Panc1 (cell line): Measurements from ENCODE around the gene ATE1. TPM values are rescaled to one million over a fixed set of nuclear protein-coding genes. Genes with fewer than 3 reads are reported as not detected.

Source experiments
- ATAC-seq: fragments of 200-7000 bp; cut with Tn5 transposase; 2 replicates; pipeline ENCODE4 v1.9.1; 2020; ENCODE audit warnings: mild to moderate bottlenecking, moderate library complexity
- BruUV-seq: library from RNA; stranded (reverse); fragments of 400-500 nt; replicated peaks from 2 replicates; lab custom pipeline; 2021; lab: Mats Ljungman, UMichigan
- CTCF ChIA-PET: fragments of 300-600 bp; sonication (Branson Sonifier 250); formaldehyde crosslinking; loops from one replicate; lab custom pipeline; 2022; ENCODE audit warnings: antibody characterized with exemption; lab: Charles Lee
- POLR2A ChIA-PET: fragments of 300-600 bp; sonication (Branson Sonifier 250); formaldehyde crosslinking; loops from one replicate; lab custom pipeline; 2022; ENCODE audit warnings: antibody characterized with exemption; lab: Charles Lee
- DNase-seq: peaks from one replicate; pipeline ENCODE4 v3.0.0-alpha.2; 2010; ENCODE audit warnings: low read depth, low spot score
- H3K27ac ChIP-seq: 2 replicates; pipeline ENCODE4 v1.5.1; 2011; ENCODE audit warnings: mild to moderate bottlenecking, low read length, inconsistent platforms
- H3K27me3 ChIP-seq: fragments of 200-500 bp; sonication (Bioruptor generic); 2 replicates; pipeline ENCODE4 v1.6.0; 2014; ENCODE audit warnings: low read length, inconsistent platforms; ENCODE audit not compliant: control insufficient read depth, insufficient read depth
- H3K36me3 ChIP-seq: fragments of 200-500 bp; sonication (Bioruptor generic); 2 replicates; pipeline ENCODE4 v1.5.1; 2014; ENCODE audit warnings: inconsistent platforms, mild to moderate bottlenecking, low read length, moderate library complexity; ENCODE audit not compliant: control insufficient read depth, insufficient read depth
- H3K4me1 ChIP-seq: 2 replicates; pipeline ENCODE4 v1.5.1; 2011; ENCODE audit warnings: inconsistent platforms, mild to moderate bottlenecking, low read length, moderate library complexity; ENCODE audit not compliant: control insufficient read depth, insufficient read depth
- H3K4me3 ChIP-seq, 2 experiments: 2 replicates each; pipeline ENCODE4 v1.5.1; 2011 to 2012; ENCODE audit warnings: low read depth in 2 of 2, low read length in 2 of 2, mild to moderate bottlenecking in 2 of 2, inconsistent platforms in 1 of 2, moderate library complexity in 1 of 2
- H3K9me3 ChIP-seq: fragments of 200-500 bp; sonication (Bioruptor generic); 2 replicates; pipeline ENCODE4 v1.5.1; 2014; ENCODE audit warnings: low read depth, mild to moderate bottlenecking, inconsistent platforms, low read length, moderate library complexity; ENCODE audit not compliant: control insufficient read depth, insufficient read depth
- CTCF ChIP-seq: fragments of 450-650 bp; IDR thresholded peaks from 2 replicates; pipeline ENCODE4 v1.5.1; 2017; ENCODE audit warnings: mild to moderate bottlenecking
- POLR2AphosphoS5 ChIP-seq: IDR thresholded peaks from 2 replicates; pipeline ENCODE4 v1.6.1; 2012; ENCODE audit warnings: mild to moderate bottlenecking, low read depth, low read length, moderate library complexity
- SIN3A ChIP-seq: IDR thresholded peaks from 2 replicates; pipeline ENCODE4 v1.6.1; 2012; ENCODE audit warnings: low read depth, mild to moderate bottlenecking, low read length, moderate library complexity, borderline replicate concordance; ENCODE audit not compliant: insufficient read depth
- TCF7L2 ChIP-seq: IDR thresholded peaks from 2 replicates; pipeline ENCODE4 v1.6.1; 2011; ENCODE audit warnings: mild to moderate bottlenecking, low read depth, low read length, inconsistent platforms
- in situ Hi-C: cut with HindIII; loops from 2 replicates; pipeline ENCODE4 v1.10.0; 2016; ENCODE audit warnings: low sequenced_read_pairs, low pct_unique_long_range_greater_than_20kb
- intact Hi-C: fragments of 100-400 bp; cut with micrococcal nuclease; formaldehyde crosslinking; loops from one replicate; pipeline ENCODE4 v1.10.0; 2022; ENCODE audit not compliant: unreplicated experiment
- total RNA-seq: library from RNA; stranded (reverse); gene quantifications from one replicate; pipeline ENCODE4 v1.2.1, GENCODE V29; 2021; ENCODE audit not compliant: unreplicated experiment
- TF ChIP-seq, protein P1 (sequence below), 2 experiments: IDR thresholded peaks; 2 replicates each; pipeline ENCODE4 v1.6.1; 2011 to 2012; ENCODE audit warnings: low read depth in 2 of 2, control low read depth in 1 of 2, low read length in 1 of 2, mild to moderate bottlenecking in 1 of 2, moderate library complexity in 1 of 2; ENCODE audit not compliant: insufficient read depth in 1 of 2

Gene ATE1
- total RNA-seq, 1 experiment from 2014 or later: 45.5 TPM

GRCh38 chr10:121864653-121865052, 63.2 kb downstream of the ATE1 start:
- Histone ChIP-seq H3K27ac (no peak overlapping the region), H3K4me1 (no peaks in the 10 kb centered on the region), H3K9me3 (no peaks in the 10 kb centered on the region), H3K36me3 (0 out of 2 replicates have a peak, but pooled peaks cover 8% of the 10 kb centered on the region), H3K27me3 (no peaks in the 10 kb centered on the region), H3K4me3 (no peak overlapping the region)
- ChIA-PET POLR2A (no interaction called here), CTCF (no interaction called here)
- DNase-seq (no peak), ATAC-seq (no peak)
- TF ChIP-seq TCF7L2: no peak
- TF ChIP-seq SIN3A: no peak
- no peak for TF ChIP-seq POLR2AphosphoS5
- TF ChIP-seq, protein P1, sequence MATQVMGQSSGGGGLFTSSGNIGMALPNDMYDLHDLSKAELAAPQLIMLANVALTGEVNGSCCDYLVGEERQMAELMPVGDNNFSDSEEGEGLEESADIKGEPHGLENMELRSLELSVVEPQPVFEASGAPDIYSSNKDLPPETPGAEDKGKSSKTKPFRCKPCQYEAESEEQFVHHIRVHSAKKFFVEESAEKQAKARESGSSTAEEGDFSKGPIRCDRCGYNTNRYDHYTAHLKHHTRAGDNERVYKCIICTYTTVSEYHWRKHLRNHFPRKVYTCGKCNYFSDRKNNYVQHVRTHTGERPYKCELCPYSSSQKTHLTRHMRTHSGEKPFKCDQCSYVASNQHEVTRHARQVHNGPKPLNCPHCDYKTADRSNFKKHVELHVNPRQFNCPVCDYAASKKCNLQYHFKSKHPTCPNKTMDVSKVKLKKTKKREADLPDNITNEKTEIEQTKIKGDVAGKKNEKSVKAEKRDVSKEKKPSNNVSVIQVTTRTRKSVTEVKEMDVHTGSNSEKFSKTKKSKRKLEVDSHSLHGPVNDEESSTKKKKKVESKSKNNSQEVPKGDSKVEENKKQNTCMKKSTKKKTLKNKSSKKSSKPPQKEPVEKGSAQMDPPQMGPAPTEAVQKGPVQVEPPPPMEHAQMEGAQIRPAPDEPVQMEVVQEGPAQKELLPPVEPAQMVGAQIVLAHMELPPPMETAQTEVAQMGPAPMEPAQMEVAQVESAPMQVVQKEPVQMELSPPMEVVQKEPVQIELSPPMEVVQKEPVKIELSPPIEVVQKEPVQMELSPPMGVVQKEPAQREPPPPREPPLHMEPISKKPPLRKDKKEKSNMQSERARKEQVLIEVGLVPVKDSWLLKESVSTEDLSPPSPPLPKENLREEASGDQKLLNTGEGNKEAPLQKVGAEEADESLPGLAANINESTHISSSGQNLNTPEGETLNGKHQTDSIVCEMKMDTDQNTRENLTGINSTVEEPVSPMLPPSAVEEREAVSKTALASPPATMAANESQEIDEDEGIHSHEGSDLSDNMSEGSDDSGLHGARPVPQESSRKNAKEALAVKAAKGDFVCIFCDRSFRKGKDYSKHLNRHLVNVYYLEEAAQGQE (IDR thresholded peaks at IDR 0.05; ENCODE audit: insufficient read depth in 1 of 2, low read depth in 2 of 2, low read length in 1 of 2): no peak
- no peak for TF ChIP-seq CTCF
- intact Hi-C loops: no loop called here
- in situ Hi-C loops: no loop called here
- no TSS peak for BruUV-seq

DNA sequence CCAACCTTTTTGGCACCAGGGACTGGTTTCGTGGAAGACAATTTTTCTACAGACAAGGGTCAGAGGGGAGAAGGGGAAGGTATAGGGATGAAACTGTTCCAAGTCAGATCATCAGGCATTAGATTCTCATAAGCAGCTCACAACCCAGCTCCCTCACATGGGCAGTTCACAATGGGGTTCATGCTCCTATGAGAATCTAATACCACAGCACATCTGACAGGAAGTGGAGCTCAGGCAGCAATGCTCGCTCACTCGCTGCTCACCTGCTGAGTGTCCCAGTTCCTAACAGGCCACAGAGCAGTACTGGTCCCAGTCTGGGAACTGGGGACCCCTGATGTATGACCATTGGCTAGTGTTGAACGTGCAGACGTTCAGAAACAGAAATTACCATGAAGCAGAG, 63.7 kb downstream of the ATE1 start:
- DNase-seq (no peak), ATAC-seq (no peak)
- Histone ChIP-seq H3K36me3 (0 out of 2 replicates have a peak, but pooled peaks cover 6% of the 10 kb centered on the region), H3K4me1 (no peaks in the 10 kb centered on the region), H3K27ac (no peak overlapping the region), H3K4me3 (no peak overlapping the region), H3K9me3 (no peaks in the 10 kb centered on the region), H3K27me3 (no peaks in the 10 kb centered on the region)
- BruUV-seq: no TSS peak
- no peak for TF ChIP-seq CTCF
- CTCF ChIA-PET: no interaction called here
- POLR2A ChIA-PET: no interaction called here
- intact Hi-C loops: no loop called here
- in situ Hi-C loops: no loop called here

DNA sequence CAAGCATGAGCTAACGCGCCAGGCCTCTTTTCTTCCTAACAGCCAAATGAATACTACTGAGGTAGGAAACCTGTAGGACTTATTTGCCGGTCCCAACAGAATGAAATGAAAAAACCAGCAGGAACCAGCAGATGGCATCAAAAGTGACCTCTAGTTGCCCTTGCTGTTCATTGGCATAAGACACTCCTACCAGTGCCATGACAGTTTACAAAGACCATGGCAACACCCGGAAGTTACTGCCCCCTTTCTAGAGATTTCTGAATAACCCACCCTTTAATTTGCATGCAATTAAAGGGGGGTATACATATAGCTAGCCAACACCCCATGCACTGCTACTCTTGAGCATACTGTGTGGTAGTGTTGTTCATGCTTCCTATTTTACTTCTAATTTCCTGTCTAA, 65.2 kb downstream of the ATE1 start:
- H3K4me3 ChIP-seq: no peak overlapping the region
- TF ChIP-seq SIN3A (no peak), CTCF (peak; percentile 31; the same call in 1 of the 2 replicates)
- no TSS peak for BruUV-seq
- H3K27ac ChIP-seq: no peak overlapping the region
- no peaks in the 10 kb centered on the region for H3K36me3 ChIP-seq
- H3K9me3 ChIP-seq: no peaks in the 10 kb centered on the region
- ATAC-seq (no peak), DNase-seq (no peak)
- no peaks in the 10 kb centered on the region for H3K4me1 ChIP-seq
- intact Hi-C loops (no loop called here), in situ Hi-C loops (no loop called here)
- CTCF ChIA-PET: no interaction called here
- H3K27me3 ChIP-seq: no peaks in the 10 kb centered on the region
- POLR2A ChIA-PET: interaction anchor here (0.7 kb wide), 1 partner anchor 798 kb away, joined by 8 read pairs; no protein-coding TSS in a partner anchor
